Suprapubic skin (tissue), 4 donors: Measurements from ENCODE around the gene TRIM69. TPM values are rescaled to one million over a fixed set of nuclear protein-coding genes. Genes with fewer than 3 reads are reported as not detected.
"Not testable (repeated sequence)": the region's sequence is repeated elsewhere in the genome, so short reads cannot be mapped to it uniquely, and the experiment has no call there.

Source experiments
- DNase-seq, 2 donors: peaks; one replicate each; pipeline ENCODE4 v3.0.0-alpha.2; 2019; ENCODE audit warnings: low spot score in 2 of 2
- H3K27ac ChIP-seq: fragments of 200-600 bp; sonication (generic); one replicate; pipeline ENCODE4 v1.5.1; 2019
- H3K27me3 ChIP-seq: fragments of 200-600 bp; sonication (generic); one replicate; pipeline ENCODE4 v1.5.1; 2019
- H3K36me3 ChIP-seq: fragments of 200-600 bp; sonication (generic); one replicate; pipeline ENCODE4 v1.5.1; 2019
- H3K4me1 ChIP-seq: fragments of 200-600 bp; sonication (generic); one replicate; pipeline ENCODE4 v1.5.1; 2019
- H3K4me3 ChIP-seq: fragments of 200-600 bp; sonication (generic); one replicate; pipeline ENCODE4 v1.5.1; 2019; ENCODE audit warnings: mild to moderate bottlenecking
- H3K9me3 ChIP-seq: fragments of 200-600 bp; sonication (generic); one replicate; pipeline ENCODE4 v1.5.1; 2019
- EP300 ChIP-seq: sonication (generic); formaldehyde crosslinking; IDR thresholded peaks from one replicate; pipeline ENCODE4 v1.6.1; 2017; ENCODE audit warnings: antibody characterized with exemption
- POLR2A ChIP-seq, 2 donors: fragments of 450-650 bp; IDR thresholded peaks; one replicate each; pipeline ENCODE4 v1.6.1; 2017; ENCODE audit warnings: antibody characterized with exemption in 2 of 2, mild to moderate bottlenecking in 2 of 2, moderate library complexity in 2 of 2
- POLR2AphosphoS5 ChIP-seq, 3 donors: sonication (generic); formaldehyde crosslinking; IDR thresholded peaks; one replicate each; pipeline ENCODE4 v1.6.1; 2017; ENCODE audit warnings: antibody characterized with exemption in 3 of 3
- WGBS: methylation state at CpG from one replicate; pipeline ENCODE4 v1.1.5; 2018; 5-methylcytosine and 5-hydroxymethylcytosine counted together
- total RNA-seq, 4 donors: library from RNA; depleted of rRNA; stranded (reverse); fragments of >200 nt; gene quantifications; one replicate each; pipeline ENCODE4 v1.1.0, GENCODE V29; 2016
- TF ChIP-seq, protein P1 (sequence below), 2 donors: fragments of 200-600 bp in 1 of 2; fragments of 450-650 bp in 1 of 2; sonication (generic) in 1 of 2; IDR thresholded peaks; one replicate each; pipeline ENCODE4 v1.5.1; 2016 to 2019; ENCODE audit warnings: antibody characterized with exemption in 2 of 2, mild to moderate bottlenecking in 1 of 2, moderate library complexity in 1 of 2

TRIM69 gene
- total RNA-seq, 4 donors from 2014 or later: 9.1 to 10.6 (median 9.8) TPM

DNA sequence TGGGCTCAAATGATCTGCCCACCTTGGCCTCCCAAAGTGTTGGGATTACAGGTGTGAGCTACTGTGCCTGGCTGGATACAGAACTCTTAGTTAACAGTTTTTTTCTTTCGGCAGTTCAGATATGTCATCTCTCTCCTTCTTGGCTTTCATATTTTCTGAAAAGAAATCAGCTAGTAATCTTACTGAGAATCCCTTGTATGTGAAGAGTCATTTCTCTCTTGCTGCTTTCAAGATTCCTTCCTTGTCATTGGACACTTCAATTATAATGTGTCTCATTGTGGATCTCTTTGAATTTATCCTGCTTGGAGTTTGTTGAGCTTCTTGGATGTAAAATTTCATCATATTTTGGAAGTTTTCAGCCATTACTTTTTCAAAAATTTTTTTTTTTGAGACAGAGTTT lies 17.0 kb downstream of the TRIM69 start:
- no peak overlapping the region for H3K27ac ChIP-seq
- H3K36me3 ChIP-seq: no peaks in the 10 kb centered on the region
- TF ChIP-seq EP300: no peak
- H3K27me3 ChIP-seq: no peaks in the 10 kb centered on the region
- no peaks in the 10 kb centered on the region for H3K9me3 ChIP-seq
- 100% methylated on average over 1 of the region's 1 CpG for WGBS
- H3K4me3 ChIP-seq: no peak overlapping the region
- no peak for DNase-seq
- H3K4me1 ChIP-seq: no peaks in the 10 kb centered on the region

DNA sequence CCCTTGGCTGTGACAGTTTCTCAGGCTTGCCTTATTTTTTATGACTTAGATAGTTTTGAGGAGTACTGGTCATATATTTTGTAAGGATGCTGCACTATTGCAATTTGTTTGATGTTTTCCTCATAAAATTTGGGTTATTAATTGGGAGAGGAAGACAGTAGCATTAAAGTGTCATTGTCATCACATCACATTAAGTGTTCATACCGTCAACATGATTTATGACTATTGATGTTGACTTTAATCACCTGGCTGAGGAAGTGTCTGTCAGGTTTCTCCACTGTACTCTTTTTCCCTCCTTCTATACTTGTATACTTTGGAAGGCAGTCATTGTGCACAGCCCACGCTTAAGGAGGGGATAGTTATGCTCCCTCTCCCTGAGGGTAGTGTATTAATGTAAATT lies 26.9 kb downstream of the TRIM69 start:
- Histone ChIP-seq H3K9me3 (no peaks in the 10 kb centered on the region), H3K27me3 (no peaks in the 10 kb centered on the region), H3K4me1 (no peaks in the 10 kb centered on the region), H3K27ac (no peak overlapping the region), H3K4me3 (no peak overlapping the region), H3K36me3 (no peaks in the 10 kb centered on the region)
- TF ChIP-seq EP300 (no peak), POLR2AphosphoS5 (IDR thresholded peaks at IDR 0.05) (no peak), POLR2A (IDR thresholded peaks at IDR 0.05) (no peak)
- TF ChIP-seq, protein P1, sequence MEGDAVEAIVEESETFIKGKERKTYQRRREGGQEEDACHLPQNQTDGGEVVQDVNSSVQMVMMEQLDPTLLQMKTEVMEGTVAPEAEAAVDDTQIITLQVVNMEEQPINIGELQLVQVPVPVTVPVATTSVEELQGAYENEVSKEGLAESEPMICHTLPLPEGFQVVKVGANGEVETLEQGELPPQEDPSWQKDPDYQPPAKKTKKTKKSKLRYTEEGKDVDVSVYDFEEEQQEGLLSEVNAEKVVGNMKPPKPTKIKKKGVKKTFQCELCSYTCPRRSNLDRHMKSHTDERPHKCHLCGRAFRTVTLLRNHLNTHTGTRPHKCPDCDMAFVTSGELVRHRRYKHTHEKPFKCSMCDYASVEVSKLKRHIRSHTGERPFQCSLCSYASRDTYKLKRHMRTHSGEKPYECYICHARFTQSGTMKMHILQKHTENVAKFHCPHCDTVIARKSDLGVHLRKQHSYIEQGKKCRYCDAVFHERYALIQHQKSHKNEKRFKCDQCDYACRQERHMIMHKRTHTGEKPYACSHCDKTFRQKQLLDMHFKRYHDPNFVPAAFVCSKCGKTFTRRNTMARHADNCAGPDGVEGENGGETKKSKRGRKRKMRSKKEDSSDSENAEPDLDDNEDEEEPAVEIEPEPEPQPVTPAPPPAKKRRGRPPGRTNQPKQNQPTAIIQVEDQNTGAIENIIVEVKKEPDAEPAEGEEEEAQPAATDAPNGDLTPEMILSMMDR (IDR thresholded peaks at IDR 0.05): no peak
- DNase-seq: no peak
- 82% methylated on average over 2 of the region's 2 CpGs for WGBS

DNA sequence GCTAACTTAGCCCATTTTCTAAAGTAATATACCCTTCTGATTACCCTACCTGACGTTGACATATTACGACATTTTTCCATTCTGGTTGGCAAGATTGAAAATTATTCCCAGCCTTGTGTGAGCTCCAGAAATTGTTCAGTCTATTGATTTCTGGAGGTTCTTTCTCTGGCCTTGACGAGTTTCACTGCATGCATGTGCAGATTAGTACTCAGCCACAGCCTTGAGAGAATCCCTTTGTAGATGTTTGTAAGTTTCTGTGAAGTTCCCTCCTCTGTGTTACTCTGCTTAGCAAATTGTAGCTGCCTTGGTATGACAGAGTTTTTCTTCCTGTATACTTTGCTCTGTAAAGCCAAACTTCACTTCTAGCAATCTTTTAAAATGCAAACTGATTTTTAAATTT lies 27.5 kb downstream of the TRIM69 start:
- no peak for DNase-seq
- H3K36me3 ChIP-seq: no peaks in the 10 kb centered on the region
- no peak overlapping the region for H3K27ac ChIP-seq
- no peak overlapping the region for H3K4me3 ChIP-seq
- H3K9me3 ChIP-seq: no peaks in the 10 kb centered on the region
- TF ChIP-seq, protein P1 (IDR thresholded peaks at IDR 0.05): no peak
- TF ChIP-seq EP300: no peak
- TF ChIP-seq POLR2AphosphoS5 (IDR thresholded peaks at IDR 0.05): no peak
- TF ChIP-seq POLR2A (IDR thresholded peaks at IDR 0.05): no peak
- no peaks in the 10 kb centered on the region for H3K27me3 ChIP-seq
- H3K4me1 ChIP-seq: no peaks in the 10 kb centered on the region
- WGBS: 84% methylated on average over 3 of the region's 3 CpGs

DNA sequence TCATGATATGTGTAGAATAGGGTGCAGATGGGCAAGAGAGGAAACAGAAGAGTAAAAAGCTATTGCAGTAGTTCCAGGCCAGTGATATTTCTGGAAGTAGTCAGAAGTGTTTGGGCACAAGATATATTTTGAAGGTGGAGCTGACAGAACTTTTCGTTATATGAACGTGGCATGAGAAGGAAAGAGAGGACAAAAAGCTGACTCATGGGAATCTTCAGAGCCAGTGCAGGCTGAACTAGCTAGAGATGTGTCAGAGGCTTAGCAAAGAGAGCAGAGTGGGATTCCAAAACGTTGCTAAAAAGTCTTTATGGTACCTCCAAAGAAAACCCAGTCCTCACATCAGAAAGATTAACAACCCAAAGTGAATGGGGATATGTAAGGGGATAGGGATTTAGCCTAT lies 28.7 kb downstream of the TRIM69 start:
- no peak for TF ChIP-seq EP300
- no peak for TF ChIP-seq POLR2A (IDR thresholded peaks at IDR 0.05)
- TF ChIP-seq POLR2AphosphoS5 (IDR thresholded peaks at IDR 0.05): no peak
- TF ChIP-seq, protein P1 (IDR thresholded peaks at IDR 0.05): no peak
- Histone ChIP-seq H3K36me3 (no peaks in the 10 kb centered on the region), H3K27me3 (no peaks in the 10 kb centered on the region), H3K27ac (no peak overlapping the region), H3K9me3 (no peaks in the 10 kb centered on the region), H3K4me3 (no peak overlapping the region), H3K4me1 (no peaks in the 10 kb centered on the region)
- WGBS: 21% methylated on average over 3 of the region's 3 CpGs
- no peak for DNase-seq

DNA sequence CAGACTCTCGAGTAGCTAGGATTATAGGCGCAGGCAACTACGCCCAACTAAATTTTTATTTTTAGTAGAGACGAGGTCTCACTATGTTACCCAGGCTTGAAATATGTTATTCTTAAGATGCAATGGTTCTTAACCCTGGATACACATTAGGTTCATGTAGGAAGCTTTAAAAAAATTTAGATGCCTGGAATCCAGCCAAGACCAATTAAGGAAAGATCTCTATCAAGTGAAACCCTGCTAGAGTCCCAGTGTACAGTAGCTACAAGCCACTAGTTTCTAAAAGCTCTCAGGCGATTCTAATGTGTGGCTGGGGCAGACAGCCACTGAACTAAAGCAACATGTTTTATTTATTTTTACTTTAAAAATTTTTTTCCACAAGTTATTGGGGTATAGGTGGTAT lies 33.2 kb downstream of the TRIM69 start:
- Histone ChIP-seq H3K9me3 (no peaks in the 10 kb centered on the region), H3K4me1 (no peaks in the 10 kb centered on the region), H3K27ac (no peak overlapping the region), H3K27me3 (no peaks in the 10 kb centered on the region), H3K36me3 (no peaks in the 10 kb centered on the region), H3K4me3 (no peak overlapping the region)
- TF ChIP-seq POLR2A (IDR thresholded peaks at IDR 0.05) (no peak), EP300 (no peak), POLR2AphosphoS5 (IDR thresholded peaks at IDR 0.05) (no peak)
- TF ChIP-seq, protein P1 (IDR thresholded peaks at IDR 0.05): no peak
- 76% methylated on average over 5 of the region's 5 CpGs for WGBS
- DNase-seq: no peak

DNA sequence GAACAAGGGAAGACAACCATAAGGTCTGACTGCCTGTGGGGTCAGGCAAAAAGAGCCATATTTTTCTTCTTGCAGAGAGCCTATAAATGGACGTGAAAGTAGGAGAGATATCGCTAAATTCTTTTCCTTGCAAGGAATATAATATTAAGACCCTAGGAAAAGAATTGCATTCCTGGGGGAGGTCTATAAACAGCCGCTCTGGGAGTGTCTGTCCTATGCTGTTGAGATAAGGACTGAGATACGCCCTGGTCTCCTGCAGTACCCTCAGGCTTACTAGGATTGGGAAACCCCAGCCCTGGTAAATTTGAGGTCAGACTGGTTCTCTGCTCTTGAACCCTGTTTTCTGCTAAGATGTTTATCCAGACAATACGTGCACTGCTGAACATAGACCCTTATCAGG lies 34.4 kb downstream of the TRIM69 start:
- not testable (repeated sequence) for H3K4me3 ChIP-seq, H3K36me3 ChIP-seq, H3K9me3 ChIP-seq, DNase-seq, H3K27ac ChIP-seq, H3K27me3 ChIP-seq, H3K4me1 ChIP-seq
- 80% methylated on average over 5 of the region's 5 CpGs for WGBS
